Measurements from ENCODE around the gene NDUFA9. TPM values are rescaled to one million over a fixed set of nuclear protein-coding genes. Genes with fewer than 3 reads are reported as not detected.
A peak's percentile ranks its signal among the peaks of the same experiment; 100 is the strongest.

The NDUFA9 gene
- total and polyA plus RNA-seq, 9 of the 15 experiments (the other 6 are each of a cell fraction or from before 2014, with no cell fraction given) = 54.8 to 331 (median 108) TPM

DNA sequence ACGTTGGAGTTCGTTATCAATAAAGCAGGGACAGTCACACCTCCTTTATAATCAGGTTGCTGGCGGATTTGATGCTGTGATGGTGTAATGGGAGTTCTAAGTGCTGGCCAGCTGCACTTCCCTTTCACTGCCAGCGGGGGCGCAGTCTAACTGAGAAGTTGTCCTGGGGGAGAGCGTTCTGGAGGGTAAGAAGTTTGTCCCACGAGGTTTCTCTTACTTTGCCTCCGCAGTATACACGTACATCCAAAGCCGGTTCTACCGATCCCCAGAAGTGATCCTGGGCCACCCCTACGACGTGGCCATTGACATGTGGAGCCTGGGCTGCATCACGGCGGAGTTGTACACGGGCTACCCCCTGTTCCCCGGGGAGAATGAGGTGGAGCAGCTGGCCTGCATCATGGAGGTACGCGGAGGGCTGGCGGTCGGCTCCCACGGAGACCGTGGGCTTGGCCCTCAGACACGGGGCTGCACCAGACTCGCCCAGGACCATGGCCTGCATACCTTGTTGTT is 44.2 kb upstream of the NDUFA9 start (continued):
- no peak for TF ChIP-seq ZNF639 (CRISPR knock-in tag; conservative IDR thresholded peaks at IDR 0.05 in 1 of 2, IDR thresholded peaks at IDR 0.05 in 1 of 2)
- no peak for TF ChIP-seq CREBBP (IDR thresholded peaks at IDR 0.05; ENCODE audit: low read depth, low read length)
- TF ChIP-seq KLF16 (IDR thresholded peaks at IDR 0.05) = peak; percentile 82
- peak in 1 of 3 experiments; percentile 51 for TF ChIP-seq YY1 (IDR thresholded peaks at IDR 0.05; ENCODE audit: borderline replicate concordance in 1 of 3, control insufficient read depth in 1 of 3, extremely low read depth in 1 of 3, insufficient read depth in 3 of 3, insufficient read length in 1 of 3, insufficient replicate concordance in 2 of 3, low read depth in 1 of 3, low read length in 2 of 3)
- peak; percentile 52 for TF ChIP-seq TBP (optimal IDR thresholded peaks at IDR 0.05; ENCODE audit: low read depth, low read length)
- TF ChIP-seq MTA3 (IDR thresholded peaks at IDR 0.05; ENCODE audit: borderline replicate concordance) = peak; percentile 97
- TF ChIP-seq SMC3 (conservative IDR thresholded peaks at IDR 0.05; ENCODE audit: insufficient read depth, low read depth, low read length) = 0 out of 2 replicates have a peak, but pooled peaks have one; percentile 20
- no peak for TF ChIP-seq RFX7 (CRISPR knock-in tag; IDR thresholded peaks at IDR 0.05)
- TF ChIP-seq MAFK (IDR thresholded peaks at IDR 0.05; ENCODE audit: low read length) = no peak
- TF ChIP-seq NKRF (IDR thresholded peaks at IDR 0.05; ENCODE audit: borderline replicate concordance) = peak; percentile 60; the same call in 1 of the 2 replicates
- no peak for TF ChIP-seq GATA2 (CRISPR knock-in tag; IDR thresholded peaks at IDR 0.05)
- no peak for TF ChIP-seq ZNF140 (CRISPR knock-in tag; IDR thresholded peaks at IDR 0.05)
- TF ChIP-seq, protein P1, sequence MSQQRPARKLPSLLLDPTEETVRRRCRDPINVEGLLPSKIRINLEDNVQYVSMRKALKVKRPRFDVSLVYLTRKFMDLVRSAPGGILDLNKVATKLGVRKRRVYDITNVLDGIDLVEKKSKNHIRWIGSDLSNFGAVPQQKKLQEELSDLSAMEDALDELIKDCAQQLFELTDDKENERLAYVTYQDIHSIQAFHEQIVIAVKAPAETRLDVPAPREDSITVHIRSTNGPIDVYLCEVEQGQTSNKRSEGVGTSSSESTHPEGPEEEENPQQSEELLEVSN (IDR thresholded peaks at IDR 0.05; ENCODE audit: borderline replicate concordance in 1 of 2, extremely low read depth in 1 of 2, insufficient read depth in 1 of 2, insufficient read length in 1 of 2, low read depth in 1 of 2, low read length in 1 of 2, poor library complexity in 1 of 2, severe bottlenecking in 1 of 2) = peak; percentile 20 to 34
- no peak for TF ChIP-seq FOXA1 (IDR thresholded peaks at IDR 0.05; ENCODE audit: borderline replicate concordance)
- TF ChIP-seq C11orf30 (IDR thresholded peaks at IDR 0.05; ENCODE audit: low read depth) = no peak
- TF ChIP-seq PHF20 (IDR thresholded peaks at IDR 0.05; ENCODE audit: partially characterized antibody) = peak; percentile 20
- TF ChIP-seq XRCC4 (IDR thresholded peaks at IDR 0.05; ENCODE audit: extremely low read depth, insufficient read depth, insufficient read length) = no peak
- TF ChIP-seq FOSL1 (tag; conservative IDR thresholded peaks at IDR 0.05) = no peak
- TF ChIP-seq ZC3H11A (IDR thresholded peaks at IDR 0.05; ENCODE audit: low read depth, low read length) = no peak
- TF ChIP-seq HDAC6 (IDR thresholded peaks at IDR 0.05; ENCODE audit: low read depth, low read length) = no peak
- no peak for TF ChIP-seq GABPB2 (CRISPR knock-in tag; conservative IDR thresholded peaks at IDR 0.05)
- TF ChIP-seq, protein P2, sequence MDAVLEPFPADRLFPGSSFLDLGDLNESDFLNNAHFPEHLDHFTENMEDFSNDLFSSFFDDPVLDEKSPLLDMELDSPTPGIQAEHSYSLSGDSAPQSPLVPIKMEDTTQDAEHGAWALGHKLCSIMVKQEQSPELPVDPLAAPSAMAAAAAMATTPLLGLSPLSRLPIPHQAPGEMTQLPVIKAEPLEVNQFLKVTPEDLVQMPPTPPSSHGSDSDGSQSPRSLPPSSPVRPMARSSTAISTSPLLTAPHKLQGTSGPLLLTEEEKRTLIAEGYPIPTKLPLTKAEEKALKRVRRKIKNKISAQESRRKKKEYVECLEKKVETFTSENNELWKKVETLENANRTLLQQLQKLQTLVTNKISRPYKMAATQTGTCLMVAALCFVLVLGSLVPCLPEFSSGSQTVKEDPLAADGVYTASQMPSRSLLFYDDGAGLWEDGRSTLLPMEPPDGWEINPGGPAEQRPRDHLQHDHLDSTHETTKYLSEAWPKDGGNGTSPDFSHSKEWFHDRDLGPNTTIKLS (IDR thresholded peaks at IDR 0.05; ENCODE audit: borderline replicate concordance, low read depth) = peak; percentile 65; the same call in 1 of the 2 replicates
